Measurements from ENCODE around the gene FAM114A2. TPM values are rescaled to one million over a fixed set of nuclear protein-coding genes. Genes with fewer than 3 reads are reported as not detected.

FAM114A2 gene
- polyA plus RNA-seq, 1 of the 3 experiments (the other 2 are of a cell fraction), result 9.0 TPM

GRCh38 chr5:153998768-153999167 is 39.9 kb downstream of the FAM114A2 start:
- Histone ChIP-seq H3K27me3 (ENCODE audit: insufficient read depth) (no peaks in the 10 kb centered on the region), H3K4me2 (no peak overlapping the region), H3F3A (replicated peaks; ENCODE audit: insufficient read depth) (no peaks in the 10 kb centered on the region), H4K20me1 (ENCODE audit: insufficient read depth) (no peaks in the 10 kb centered on the region), H3K4me3 (ENCODE audit: low read depth in 2 of 2, low read length in 1 of 2) (no peak overlapping the region), H2AFZ (ENCODE audit: low read depth) (no peak overlapping the region), H3K4me1 (ENCODE audit: control insufficient read depth in 1 of 2, insufficient read depth in 2 of 2, low read depth in 1 of 2, low read length in 1 of 2) (no peaks in the 10 kb centered on the region), H3K36me3 (replicated peaks in 1 of 2; ENCODE audit: control insufficient read depth in 1 of 2, insufficient read depth in 2 of 2, low read length in 1 of 2) (peaks cover 30 to 40% of the 10 kb centered on the region in 2 experiments), H3K79me2 (ENCODE audit: insufficient read depth) (no peaks in the 10 kb centered on the region), H3K9me3 (no peaks in the 10 kb centered on the region), H3K9me2 (no peaks in the 10 kb centered on the region), H3K27ac (ENCODE audit: low read depth in 2 of 2, low read length in 1 of 2) (no peak overlapping the region), H3K9ac (no peak overlapping the region)
- no peak for TF ChIP-seq SMC3 (IDR thresholded peaks at IDR 0.05; ENCODE audit: low read depth, low read length)
- no peak for TF ChIP-seq YY1 (IDR thresholded peaks at IDR 0.05; ENCODE audit: low read depth)
- no peak for TF ChIP-seq GABPA (IDR thresholded peaks at IDR 0.05; ENCODE audit: low read depth)
- TF ChIP-seq EP300 (IDR thresholded peaks at IDR 0.05; ENCODE audit: borderline replicate concordance in 1 of 2, low read depth in 1 of 2, low read length in 1 of 2), result no peak
- CTCF ChIA-PET, result no interaction called here
- DNase-seq, result no peak
- 95% methylated on average over 1 of the region's 1 CpG for WGBS (ENCODE audit: low lambda C conversion rate)
- POLR2A ChIA-PET, result no interaction called here

GRCh38 chr5:153998010-153998409 is 40.7 kb downstream of the FAM114A2 start:
- Histone ChIP-seq H3K27me3 (ENCODE audit: insufficient read depth) (no peaks in the 10 kb centered on the region), H3K9ac (no peak overlapping the region), H3K9me2 (no peaks in the 10 kb centered on the region), H3K9me3 (no peaks in the 10 kb centered on the region), H3K79me2 (ENCODE audit: insufficient read depth) (no peaks in the 10 kb centered on the region), H3K4me2 (no peak overlapping the region), H3K27ac (ENCODE audit: low read depth in 2 of 2, low read length in 1 of 2) (no peak overlapping the region), H4K20me1 (ENCODE audit: insufficient read depth) (no peaks in the 10 kb centered on the region), H3K4me3 (ENCODE audit: low read depth in 2 of 2, low read length in 1 of 2) (no peak overlapping the region), H3K4me1 (ENCODE audit: control insufficient read depth in 1 of 2, insufficient read depth in 2 of 2, low read depth in 1 of 2, low read length in 1 of 2) (no peaks in the 10 kb centered on the region), H3F3A (replicated peaks; ENCODE audit: insufficient read depth) (no peaks in the 10 kb centered on the region), H2AFZ (ENCODE audit: low read depth) (no peak overlapping the region), H3K36me3 (replicated peaks in 1 of 2; ENCODE audit: control insufficient read depth in 1 of 2, insufficient read depth in 2 of 2, low read length in 1 of 2) (peaks cover 30 to 47% of the 10 kb centered on the region in 2 experiments)
- TF ChIP-seq GABPA (IDR thresholded peaks at IDR 0.05; ENCODE audit: low read depth) (no peak), SIN3A (IDR thresholded peaks at IDR 0.05; ENCODE audit: borderline replicate concordance, low read depth, low read length) (no peak), RXRA (IDR thresholded peaks at IDR 0.05; ENCODE audit: borderline replicate concordance, low read depth) (no peak), RCOR1 (IDR thresholded peaks at IDR 0.05; ENCODE audit: low read length) (no peak), FOXM1 (IDR thresholded peaks at IDR 0.05; ENCODE audit: low read depth) (no peak), CTCF (IDR thresholded peaks at IDR 0.05) (no peak), FOSL2 (IDR thresholded peaks at IDR 0.05; ENCODE audit: borderline replicate concordance, low read depth) (no peak)
- 52% methylated on average over 1 of the region's 1 CpG for WGBS (ENCODE audit: low lambda C conversion rate)
- CTCF ChIA-PET, result no interaction called here
- POLR2A ChIA-PET, result no interaction called here
- no peak for DNase-seq

- H3K27me3 ChIP-seq (ENCODE audit: insufficient read depth), result no peaks in the 10 kb centered on the region
- POLR2A ChIA-PET, result no interaction called here
- H4K20me1 ChIP-seq (ENCODE audit: insufficient read depth), result no peaks in the 10 kb centered on the region
- H3K4me2 ChIP-seq, result no peak overlapping the region
- no peaks in the 10 kb centered on the region for H3F3A ChIP-seq (replicated peaks; ENCODE audit: insufficient read depth)
- no peak for TF ChIP-seq REST (IDR thresholded peaks at IDR 0.05; ENCODE audit: low read depth, low read length)
- H3K9ac ChIP-seq, result no peak overlapping the region
- no peak overlapping the region for H2AFZ ChIP-seq (ENCODE audit: low read depth)
- H3K27ac ChIP-seq (ENCODE audit: low read depth in 2 of 2, low read length in 1 of 2), result no peak overlapping the region
- CTCF ChIA-PET, result interaction anchor here (0.6 to 3.3 kb wide), 4 partner anchors 17 to 414 kb away, joined by 3 to 15 read pairs (median 3); no protein-coding TSS in a partner anchor
- H3K9me2 ChIP-seq, result no peaks in the 10 kb centered on the region
- no peak overlapping the region for H3K4me3 ChIP-seq (ENCODE audit: low read depth in 2 of 2, low read length in 1 of 2)
- no peaks in the 10 kb centered on the region for H3K4me1 ChIP-seq (ENCODE audit: control insufficient read depth in 1 of 2, insufficient read depth in 2 of 2, low read depth in 1 of 2, low read length in 1 of 2)
- H3K36me3 ChIP-seq (replicated peaks in 1 of 2; ENCODE audit: control insufficient read depth in 1 of 2, insufficient read depth in 2 of 2, low read length in 1 of 2), result peaks cover 21 to 32% of the 10 kb centered on the region in 2 experiments
- no peaks in the 10 kb centered on the region for H3K79me2 ChIP-seq (ENCODE audit: insufficient read depth)
- H3K9me3 ChIP-seq, result no peaks in the 10 kb centered on the region
- no peak for DNase-seq
Observed at GRCh38 chr5:153991168-153991567, 47.5 kb downstream of the FAM114A2 start.

Data from SK-N-SH (cell line).